IPS-11a (cell line): Measurements from ENCODE around the gene YIPF1.
"Not testable (repeated sequence)": the region's sequence is repeated elsewhere in the genome, so short reads cannot be mapped to it uniquely, and the experiment has no call there.

ENCODE experiments used
- H3K4me3 ChIP-seq: one replicate; pipeline ENCODE4 v1.5.1; 2013; ENCODE audit warnings: low read depth, low read length, control low read depth

Gene YIPF1

DNA sequence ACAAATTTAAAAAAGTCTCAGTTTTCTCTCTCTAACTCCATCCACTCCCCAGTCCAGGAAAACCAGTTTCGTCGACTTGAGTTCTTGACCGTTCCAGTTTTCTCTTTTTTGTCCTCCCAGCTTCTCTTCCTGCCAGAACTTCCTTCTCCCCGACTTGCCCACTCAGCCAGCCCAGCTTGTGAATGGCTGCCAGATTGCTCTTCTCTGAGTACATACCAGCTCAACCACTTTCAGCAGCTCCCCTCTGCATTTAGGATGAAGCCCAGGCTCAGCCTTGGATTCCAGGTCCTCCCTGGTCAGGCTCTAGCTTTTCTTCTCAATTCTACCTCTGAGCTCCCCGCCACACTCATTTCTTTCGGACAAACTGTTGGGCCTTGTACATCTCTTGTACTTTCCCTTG is 5.8 kb upstream of the YIPF1 start:
- H3K4me3 ChIP-seq: no peak overlapping the region

DNA sequence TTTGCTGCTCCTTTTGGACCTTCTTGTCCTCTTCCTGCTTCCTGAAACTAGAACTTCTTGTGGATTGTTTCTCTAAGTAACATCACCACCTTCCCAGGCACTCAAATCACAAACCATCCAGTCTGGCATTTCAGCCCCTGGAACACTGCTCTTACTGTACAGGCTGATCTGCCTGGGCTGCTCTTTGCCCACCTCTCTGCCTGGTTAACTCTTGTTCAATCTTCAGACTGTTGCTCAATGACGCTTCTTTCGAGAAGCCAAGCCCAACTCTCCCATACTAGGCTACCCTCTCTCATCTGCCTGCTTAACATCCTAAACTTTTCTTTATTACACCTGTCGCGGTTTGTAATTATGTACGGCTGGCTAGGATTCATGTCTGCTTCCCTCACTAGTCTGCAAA is 5.0 kb upstream of the YIPF1 start:
- no peak overlapping the region for H3K4me3 ChIP-seq

DNA sequence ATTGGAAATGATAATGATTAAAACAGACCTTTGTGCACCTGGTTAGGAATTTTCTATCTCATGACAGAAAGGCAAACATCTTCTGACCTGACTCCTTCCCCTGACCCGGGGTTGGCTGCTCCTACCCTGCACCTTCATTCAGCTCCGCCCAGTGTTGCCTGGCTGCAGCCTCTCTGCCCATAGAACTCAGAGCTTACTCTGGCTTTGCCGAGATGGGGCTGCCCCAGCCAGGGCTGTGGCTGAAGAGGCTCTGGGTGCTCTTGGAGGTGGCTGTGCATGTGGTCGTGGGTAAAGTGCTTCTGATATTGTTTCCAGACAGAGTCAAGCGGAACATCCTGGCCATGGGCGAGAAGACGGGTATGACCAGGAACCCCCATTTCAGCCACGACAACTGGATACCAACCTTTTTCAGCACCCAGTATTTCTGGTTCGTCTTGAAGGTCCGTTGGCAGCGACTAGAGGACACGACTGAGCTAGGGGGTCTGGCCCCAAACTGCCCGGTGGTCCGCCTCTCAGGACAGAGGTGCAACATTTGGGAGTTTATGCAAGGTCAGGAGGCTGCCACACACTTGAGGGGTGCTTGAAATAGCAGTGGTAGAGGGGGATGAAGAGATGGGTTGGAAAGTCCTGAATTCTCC is 4.5 kb upstream of the YIPF1 start, which contains the start of gene DIO1:
Gene DIO1, plus strand, starts transcription at position 189 of the 638 bp plus-strand sequence. Its CDS starts 24 bp downstream, at position 213.
- no peak within 1 kb of the TSS for H3K4me3 ChIP-seq

DNA sequence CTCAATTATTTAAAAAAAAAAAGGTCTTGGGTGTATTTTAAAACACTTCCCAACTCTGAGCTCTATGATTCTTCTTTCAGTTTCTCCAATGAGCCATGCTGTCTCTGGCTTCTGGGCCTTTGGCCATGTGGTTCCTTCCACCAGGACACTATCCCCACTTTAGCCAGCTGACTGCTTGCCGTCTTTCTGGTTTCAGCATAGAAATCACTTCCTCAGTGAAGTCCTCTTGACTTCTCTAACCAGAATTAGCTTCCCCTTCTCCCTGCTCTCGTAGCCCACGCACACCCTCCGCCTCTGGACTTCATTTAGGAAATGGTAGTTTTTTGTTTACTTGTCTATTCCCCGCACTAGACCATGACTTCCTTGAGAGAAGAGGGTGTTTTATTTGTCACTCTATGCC is 3.3 kb upstream of the YIPF1 start:
- H3K4me3 ChIP-seq: no peak overlapping the region

DNA sequence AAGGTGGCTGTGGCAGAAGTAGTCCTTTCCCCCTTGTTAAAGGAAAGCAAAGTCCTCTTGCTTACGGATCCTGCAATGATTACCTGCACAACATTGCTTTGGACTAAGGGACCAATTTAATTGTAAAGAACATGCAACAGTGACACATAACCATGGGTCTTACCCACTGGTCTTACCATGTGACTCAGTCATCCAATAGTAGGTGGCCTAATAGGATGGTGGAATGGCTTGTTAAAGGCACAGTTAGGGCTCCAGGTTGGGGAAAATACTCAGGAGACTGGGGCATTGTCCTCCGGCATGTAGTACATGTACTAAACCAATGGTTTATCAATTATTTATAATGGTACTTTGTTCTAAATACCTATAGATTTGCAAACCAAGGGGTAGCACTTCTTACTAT is 2.1 kb upstream of the YIPF1 start:
- H3K4me3 ChIP-seq: no peak overlapping the region

DNA sequence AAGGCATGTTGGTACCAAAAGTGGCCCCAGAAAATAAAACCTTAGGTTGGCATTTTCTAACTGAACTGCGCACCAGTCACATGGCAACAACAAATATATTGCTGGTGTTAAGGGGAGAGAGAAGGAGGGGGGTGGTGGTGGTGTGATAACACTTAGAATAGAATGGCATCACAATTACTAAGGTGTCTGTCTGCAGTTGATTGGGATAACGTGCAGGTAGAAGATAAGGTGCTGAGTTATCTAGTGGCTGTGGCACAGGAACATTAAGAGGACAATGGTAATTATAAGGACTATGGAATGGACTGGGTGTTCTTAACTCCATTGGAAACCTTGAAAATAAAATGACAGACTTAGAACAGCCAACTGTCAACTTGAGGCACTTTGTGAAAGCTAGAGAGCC is 1.4 kb upstream of the YIPF1 start:
- no peak overlapping the region for H3K4me3 ChIP-seq

DNA sequence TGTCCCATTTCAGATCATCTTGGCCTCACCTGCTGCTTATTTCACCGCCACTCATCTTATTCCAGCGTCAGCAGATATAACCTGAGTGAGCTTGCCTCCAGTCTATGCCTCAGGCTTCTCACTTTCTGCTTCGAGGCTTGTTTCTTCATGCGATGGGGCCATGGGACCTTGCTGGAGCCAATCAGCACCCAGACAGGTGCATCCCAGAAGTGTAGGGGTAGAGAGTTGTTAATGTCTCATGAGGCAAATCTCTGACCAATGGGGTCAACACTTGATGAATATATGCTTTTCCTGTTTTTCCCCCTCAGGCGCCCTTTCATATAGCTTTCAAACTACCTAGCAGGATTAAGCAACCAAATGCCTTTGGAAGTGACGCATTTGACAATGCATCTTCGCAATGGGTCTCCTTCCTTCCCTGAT is 935 bp upstream of the YIPF1 start:
- no peak overlapping the region for H3K4me3 ChIP-seq

DNA sequence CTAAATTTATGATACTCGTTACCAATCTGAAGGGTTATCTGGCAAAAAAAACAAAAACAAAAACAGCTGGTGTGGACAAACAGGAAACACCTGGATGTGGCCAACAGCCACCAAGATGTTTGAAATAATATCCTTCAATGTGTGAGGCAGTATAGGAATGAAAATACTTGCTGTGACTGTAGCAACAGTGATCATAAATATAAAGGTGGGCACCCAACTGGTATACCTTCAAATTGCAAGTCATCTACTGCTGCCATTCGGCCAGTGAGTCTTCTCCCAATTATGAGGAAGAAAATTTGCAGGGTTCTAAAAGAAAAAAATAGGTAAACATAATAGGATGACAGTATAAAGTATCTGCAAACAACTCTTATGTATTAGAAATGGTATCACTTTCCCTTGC is 916 bp downstream of the YIPF1 start:
- no peak overlapping the region for H3K4me3 ChIP-seq

DNA sequence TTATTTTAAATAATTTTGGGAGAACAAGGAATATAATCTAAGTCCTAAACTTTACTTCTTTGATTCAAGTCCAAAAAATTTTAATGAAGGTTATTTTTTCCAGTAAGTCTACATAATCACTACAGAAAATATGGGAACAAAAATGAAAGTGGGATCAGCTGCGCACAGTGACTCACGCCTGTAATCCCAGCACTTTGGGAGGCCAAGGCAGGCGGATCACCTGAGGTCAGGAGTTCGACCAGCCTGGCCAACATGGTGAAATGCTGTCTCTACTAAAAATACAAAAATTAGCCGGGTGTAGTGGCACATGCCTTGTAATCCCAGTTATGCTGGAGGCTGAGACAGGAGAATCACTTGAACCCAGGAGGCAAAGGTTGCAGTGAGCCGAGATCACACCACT is 6.0 kb downstream of the YIPF1 start:
- not testable (repeated sequence) for H3K4me3 ChIP-seq

DNA sequence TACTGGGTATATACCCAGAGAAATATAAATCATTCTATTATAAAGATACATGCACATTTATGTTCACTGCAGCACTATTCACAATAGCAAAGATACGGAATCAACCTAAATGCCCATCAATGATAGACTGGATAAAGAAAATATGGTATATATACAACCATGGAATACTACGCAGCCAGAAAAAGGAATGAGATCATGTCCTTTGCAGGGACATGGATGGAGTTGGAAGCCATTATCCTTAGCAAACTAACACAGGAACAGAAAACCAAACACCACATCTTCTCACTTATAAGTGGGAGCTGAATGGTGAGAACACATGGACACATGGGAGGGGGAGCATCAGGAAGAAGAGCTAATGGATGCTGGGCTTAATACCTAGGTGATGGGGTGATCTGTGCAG is 7.7 kb downstream of the YIPF1 start:
- not testable (repeated sequence) for H3K4me3 ChIP-seq

DNA sequence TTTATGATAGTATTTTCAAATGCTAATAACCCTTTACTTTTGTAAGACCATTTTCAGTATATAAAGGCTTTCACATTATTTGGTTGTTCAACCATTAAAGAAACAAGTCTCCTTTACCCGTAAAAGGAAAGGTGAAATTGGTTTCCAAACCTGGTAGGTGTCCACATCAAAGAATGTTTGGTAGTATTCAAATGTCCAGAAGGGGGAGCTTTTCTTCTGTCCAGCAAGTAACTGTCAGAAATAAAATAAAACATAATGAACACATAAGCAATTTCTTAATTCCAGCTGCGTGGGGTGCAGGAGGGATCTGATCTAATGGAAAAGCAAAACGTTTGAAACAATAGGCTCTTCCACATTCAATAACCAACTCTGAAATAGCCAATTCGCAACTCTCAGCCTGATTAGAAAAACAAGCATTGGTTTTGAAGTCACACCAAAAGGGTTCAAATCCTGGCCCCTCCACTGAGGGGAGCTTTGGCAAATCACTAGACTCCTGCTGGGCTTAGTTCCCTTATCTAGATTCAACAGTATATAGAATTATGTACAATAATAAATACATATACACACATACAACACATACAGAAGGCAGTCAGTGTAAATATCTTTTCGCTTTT is 11.0 kb downstream of the YIPF1 start:
- H3K4me3 ChIP-seq: no peak overlapping the region

DNA sequence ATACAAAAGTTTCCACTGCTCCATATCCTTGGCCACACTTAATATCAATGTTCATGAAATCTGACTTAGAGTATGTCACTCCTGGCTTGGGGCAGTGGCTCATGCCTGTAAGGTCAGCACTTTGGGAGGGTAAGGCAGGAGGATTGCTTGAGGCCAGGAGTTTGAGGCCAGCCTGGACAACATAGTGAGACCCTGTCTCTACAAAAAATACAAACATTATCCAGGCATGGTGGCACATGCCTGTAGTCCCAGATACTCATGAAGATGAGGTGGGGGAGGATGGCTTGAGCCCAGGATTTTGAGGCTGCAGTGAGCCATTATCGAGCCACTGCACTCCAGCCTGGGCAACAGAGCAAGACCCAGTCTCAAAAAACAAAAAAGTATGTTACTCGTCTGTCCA is 14.4 kb downstream of the YIPF1 start:
- H3K4me3 ChIP-seq: not testable (repeated sequence)

DNA sequence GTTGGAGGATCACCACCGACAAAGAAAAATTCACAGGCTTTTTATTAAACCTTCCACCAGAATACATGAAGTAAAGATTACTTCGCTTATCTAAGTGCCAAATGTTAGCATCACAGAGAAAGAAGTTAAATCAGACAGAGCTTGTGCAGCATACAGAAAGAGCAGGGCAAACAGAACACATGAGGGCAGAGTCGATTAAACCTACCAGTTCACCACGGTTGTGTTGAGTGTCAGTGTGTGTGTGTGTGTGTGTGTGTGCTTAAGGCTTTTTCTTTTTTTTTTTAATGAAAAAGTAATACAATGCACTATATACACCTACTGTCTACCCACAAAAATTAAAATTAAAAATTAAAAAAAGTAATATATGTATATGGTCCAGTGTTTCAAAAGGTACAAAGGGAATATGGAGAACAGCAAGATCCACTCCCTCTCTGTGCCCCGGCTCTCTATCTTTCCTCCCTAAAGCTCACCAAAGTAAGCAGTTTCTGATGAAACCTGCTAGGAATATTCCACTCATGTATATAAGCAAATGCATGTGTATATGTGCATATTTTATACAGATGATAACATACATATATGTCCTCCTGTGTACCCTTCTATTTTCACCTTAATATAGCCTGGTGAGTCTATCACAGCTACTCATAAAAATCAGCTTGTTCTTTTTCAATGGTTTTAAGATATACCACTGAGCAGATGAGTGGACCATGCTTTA is 17.7 kb downstream of the YIPF1 start:
- no peak overlapping the region for H3K4me3 ChIP-seq

DNA sequence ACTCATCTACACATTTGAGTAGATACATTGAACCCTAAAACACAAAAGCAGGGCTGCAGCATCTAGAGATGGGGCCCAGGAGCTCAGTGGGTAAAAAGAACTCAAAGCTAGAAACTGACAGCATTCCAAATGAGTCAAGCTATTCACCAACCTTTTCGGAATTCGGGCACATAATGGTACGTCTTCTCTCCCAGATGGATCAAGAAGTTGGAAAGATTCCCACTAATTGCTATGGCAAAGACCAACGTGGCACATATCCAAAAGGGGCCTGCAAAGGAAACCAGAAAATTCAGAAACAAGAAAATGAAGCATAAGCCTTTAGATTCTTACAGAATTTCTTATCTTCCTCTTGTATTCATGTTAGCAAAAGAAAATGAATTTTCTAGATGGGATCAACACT is 18.4 kb downstream of the YIPF1 start:
- H3K4me3 ChIP-seq: no peak overlapping the region

DNA sequence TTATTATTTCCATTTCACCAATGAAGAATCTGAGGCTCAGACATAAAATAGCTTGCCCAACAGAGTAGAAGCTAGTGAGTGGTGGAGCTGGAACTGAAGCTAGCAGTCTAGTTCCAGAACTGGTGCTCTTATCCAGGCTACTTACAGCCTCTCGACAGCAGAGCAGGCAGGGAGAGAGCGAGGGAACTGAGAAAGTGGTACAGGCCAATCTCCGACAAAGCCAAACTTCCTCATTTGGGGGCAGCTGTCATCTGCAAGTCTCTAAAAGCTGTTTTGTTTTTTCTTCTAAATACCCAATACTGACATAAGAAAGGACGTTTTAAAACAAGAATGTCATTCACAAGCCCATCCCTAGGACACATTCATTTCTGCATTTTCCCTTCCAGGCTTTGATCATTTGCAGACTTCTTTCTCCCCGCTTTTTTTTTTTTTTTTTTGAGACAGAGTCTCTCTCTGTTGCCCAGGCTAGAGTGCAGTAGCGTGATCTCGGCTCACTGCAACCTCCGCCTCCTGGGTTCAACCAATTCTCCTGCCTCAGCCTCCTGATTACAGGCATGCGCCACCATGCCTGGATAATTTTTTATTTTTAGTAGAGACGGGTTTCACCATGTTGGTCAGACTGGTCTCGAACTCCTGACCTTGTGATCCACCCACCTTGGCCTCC is 20.0 kb downstream of the YIPF1 start:
- H3K4me3 ChIP-seq: no peak overlapping the region

DNA sequence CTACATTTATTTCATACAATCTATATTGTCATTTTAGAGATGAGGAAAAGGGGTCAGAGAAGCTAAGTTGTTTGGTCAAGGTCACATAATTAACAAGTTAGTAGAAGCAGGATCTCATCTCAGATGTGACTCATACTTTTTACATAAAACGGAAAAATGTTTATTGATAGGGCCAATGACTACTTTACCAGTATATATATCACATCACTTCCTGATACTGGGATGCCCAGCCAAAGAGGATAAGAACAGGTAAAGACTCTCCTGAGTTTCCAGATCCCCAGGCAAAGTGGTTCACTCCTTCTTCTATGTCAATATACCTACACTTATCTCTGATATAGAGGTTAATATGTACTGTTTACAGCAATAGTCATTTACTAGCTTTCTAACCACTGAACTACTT is 21.0 kb downstream of the YIPF1 start:
- no peak overlapping the region for H3K4me3 ChIP-seq

DNA sequence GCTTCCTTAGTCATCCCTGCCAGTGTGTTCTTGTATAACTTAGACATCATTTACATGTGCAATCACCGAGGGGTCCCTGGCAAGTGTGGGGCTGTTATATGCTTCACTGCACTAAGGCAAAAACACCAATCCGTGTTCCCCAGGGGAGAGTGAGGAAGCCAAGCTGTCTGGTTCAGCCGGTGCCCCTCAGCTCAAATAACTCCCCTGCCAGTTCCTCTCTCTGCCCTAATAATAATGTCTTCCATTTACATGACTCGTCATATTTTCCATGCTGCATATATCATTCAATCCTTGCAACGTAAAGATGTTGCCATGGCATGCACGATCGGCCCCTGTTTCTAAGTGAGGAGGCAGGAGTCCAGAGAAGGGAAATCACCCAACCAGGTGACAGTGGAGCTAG is 27.1 kb downstream of the YIPF1 start:
- no peak overlapping the region for H3K4me3 ChIP-seq

DNA sequence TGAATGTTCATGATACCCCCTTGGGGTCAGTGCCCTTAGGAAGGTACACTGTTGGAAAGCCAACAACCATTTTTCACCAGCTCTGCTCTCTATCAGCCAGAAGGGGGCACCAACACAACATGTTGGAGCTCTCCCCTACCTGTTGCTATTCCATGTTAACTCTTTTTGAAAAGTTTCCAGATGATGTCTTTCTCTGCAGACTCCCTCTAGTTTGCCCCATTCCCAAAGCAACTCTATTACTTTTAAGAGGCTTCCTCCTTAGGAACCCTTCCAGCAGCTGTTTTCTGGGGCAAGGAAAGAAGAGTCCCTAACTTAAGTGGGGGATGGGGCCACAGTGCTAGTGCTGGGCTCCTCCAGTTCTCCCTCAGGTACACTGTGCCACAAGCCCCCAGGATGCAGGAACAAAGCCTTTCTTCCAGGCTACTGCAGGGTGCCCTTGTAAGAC is 28.6 kb downstream of the YIPF1 start:
- H3K4me3 ChIP-seq: no peak overlapping the region

DNA sequence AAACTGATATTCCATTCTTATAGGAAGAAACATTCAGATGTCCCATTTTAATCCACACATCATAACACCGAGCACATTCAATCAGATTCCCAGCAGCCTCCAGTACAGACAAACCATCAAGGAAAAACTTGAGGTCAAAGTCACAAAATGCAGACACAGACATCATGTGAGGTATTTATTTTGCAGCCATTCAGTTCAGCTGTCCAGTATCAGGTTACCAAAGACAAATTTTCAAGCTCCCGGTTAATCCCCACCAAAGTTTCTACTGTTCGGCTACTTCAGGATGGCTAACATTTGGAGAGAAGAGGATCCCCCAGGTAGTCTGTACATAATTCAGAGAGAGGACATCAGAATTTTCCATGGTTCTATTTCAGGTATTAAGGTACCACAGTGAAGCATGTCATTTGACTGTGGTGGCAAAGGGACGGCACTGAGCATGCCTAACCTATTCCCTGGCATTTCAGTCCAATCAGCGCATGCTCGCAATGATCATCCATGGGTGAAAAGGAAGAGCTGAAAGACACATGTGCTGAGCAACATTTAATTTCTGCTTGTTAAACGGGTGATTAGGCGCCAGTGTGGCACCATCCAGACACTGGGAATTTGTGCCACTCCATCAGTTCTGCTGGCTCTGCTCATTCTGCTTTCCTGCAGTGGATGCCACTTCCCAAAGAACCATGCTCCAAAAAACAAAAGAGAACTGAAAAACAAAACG is 37.9 kb downstream of the YIPF1 start:
- H3K4me3 ChIP-seq: no peak overlapping the region

DNA sequence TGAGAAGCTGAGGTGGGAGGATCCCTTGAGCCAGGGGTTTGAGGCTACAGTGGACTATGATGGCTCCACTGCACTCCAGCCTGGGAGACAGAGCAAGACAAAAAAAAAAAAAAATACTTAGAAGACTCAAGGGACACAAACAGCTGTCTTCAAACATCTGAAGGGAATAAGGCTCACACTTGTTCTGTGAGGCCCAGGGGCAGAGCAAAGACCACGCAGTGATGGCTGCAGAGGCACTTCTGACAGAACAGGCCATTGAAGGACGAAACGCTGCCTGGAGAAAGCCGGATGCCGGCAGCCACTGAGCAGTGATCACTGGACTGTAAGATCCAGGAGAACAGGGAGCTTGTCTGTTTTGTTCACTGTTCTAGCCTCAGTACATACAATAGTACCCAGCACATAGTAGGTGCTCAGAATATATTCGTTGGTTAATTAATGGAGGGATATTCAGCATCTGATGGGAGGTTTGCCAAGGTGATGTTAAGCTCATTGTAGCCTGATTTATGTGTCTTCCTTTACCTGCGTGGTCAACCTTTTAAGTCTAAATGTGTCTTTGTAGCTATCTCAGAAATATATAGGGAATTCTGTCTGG is 39.4 kb downstream of the YIPF1 start:
- no peak overlapping the region for H3K4me3 ChIP-seq

DNA sequence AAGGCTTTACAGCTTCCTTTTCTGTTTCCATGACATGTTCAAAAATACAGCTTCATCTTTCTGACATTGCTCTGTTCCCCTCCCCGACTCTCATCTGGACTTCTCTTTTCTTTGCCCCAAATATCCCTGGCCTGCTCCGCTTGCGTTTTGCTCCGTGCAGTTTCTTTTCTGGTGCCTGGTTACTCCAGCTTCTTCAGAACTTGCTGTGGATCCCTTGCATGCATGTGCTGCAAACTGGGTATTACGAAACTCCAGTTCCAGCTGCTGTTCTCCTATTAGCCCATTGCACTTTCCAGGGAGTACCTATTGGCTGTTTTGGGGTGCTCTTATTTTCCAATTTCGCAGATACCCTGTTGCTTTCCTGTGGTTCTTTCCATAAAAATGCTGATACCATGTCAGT is 41.6 kb downstream of the YIPF1 start:
- H3K4me3 ChIP-seq: no peak overlapping the region
